Osteocyte (in vitro differentiated cells): ENCODE measurements around the gene LRIG1. TPM values are rescaled to one million over a fixed set of nuclear protein-coding genes. Genes with fewer than 3 reads are reported as not detected.

Source experiments
- DNase-seq: peaks from one replicate; pipeline ENCODE4 v3.0.0; 2021; ENCODE audit warnings: mixed read lengths; ENCODE audit not compliant: unreplicated experiment; ENCODE audit errors: extremely low spot score
- H3K27ac Mint-ChIP-seq: one replicate; pipeline ENCODE4 v1.8.0; 2021; ENCODE audit warnings: mild to moderate bottlenecking, mixed read lengths; ENCODE audit not compliant: unreplicated experiment
- H3K27me3 Mint-ChIP-seq: one replicate; pipeline ENCODE4 v1.8.0; 2021; ENCODE audit warnings: mixed read lengths; ENCODE audit not compliant: unreplicated experiment
- H3K36me3 Mint-ChIP-seq: one replicate; pipeline ENCODE4 v1.8.0; 2021; ENCODE audit warnings: mixed read lengths; ENCODE audit not compliant: unreplicated experiment
- H3K4me1 Mint-ChIP-seq: one replicate; pipeline ENCODE4 v1.8.0; 2021; ENCODE audit warnings: mixed read lengths; ENCODE audit not compliant: unreplicated experiment
- H3K4me3 Mint-ChIP-seq: one replicate; pipeline ENCODE4 v1.8.0; 2021; ENCODE audit warnings: mild to moderate bottlenecking, moderate library complexity, mixed read lengths; ENCODE audit not compliant: unreplicated experiment
- H3K9me3 Mint-ChIP-seq: one replicate; pipeline ENCODE4 v1.8.0; 2021; ENCODE audit warnings: mixed read lengths; ENCODE audit not compliant: unreplicated experiment
- total RNA-seq: library from RNA; stranded (reverse); gene quantifications from 2 replicates; pipeline ENCODE4 v1.2.1, GENCODE V29; 2021
- TF ChIP-seq, protein P1 (sequence below): fragments of 200-600 bp; sonication (generic); IDR thresholded peaks from 2 replicates; pipeline ENCODE4 v1.5.0; 2021; ENCODE audit warnings: antibody characterized with exemption, mild to moderate bottlenecking, moderate library complexity

LRIG1 gene
- total RNA-seq, 1 donor from 2014 or later: 60.8 TPM

- Mint-ChIP-seq H3K27me3 (no peaks in the 10 kb centered on the region), H3K27ac (no peak overlapping the region), H3K36me3 (peaks cover 67% of the 10 kb centered on the region), H3K4me1 (peaks cover 21% of the 10 kb centered on the region), H3K9me3 (no peaks in the 10 kb centered on the region), H3K4me3 (no peak overlapping the region)
- TF ChIP-seq, protein P1, sequence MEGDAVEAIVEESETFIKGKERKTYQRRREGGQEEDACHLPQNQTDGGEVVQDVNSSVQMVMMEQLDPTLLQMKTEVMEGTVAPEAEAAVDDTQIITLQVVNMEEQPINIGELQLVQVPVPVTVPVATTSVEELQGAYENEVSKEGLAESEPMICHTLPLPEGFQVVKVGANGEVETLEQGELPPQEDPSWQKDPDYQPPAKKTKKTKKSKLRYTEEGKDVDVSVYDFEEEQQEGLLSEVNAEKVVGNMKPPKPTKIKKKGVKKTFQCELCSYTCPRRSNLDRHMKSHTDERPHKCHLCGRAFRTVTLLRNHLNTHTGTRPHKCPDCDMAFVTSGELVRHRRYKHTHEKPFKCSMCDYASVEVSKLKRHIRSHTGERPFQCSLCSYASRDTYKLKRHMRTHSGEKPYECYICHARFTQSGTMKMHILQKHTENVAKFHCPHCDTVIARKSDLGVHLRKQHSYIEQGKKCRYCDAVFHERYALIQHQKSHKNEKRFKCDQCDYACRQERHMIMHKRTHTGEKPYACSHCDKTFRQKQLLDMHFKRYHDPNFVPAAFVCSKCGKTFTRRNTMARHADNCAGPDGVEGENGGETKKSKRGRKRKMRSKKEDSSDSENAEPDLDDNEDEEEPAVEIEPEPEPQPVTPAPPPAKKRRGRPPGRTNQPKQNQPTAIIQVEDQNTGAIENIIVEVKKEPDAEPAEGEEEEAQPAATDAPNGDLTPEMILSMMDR: no peak
- no peak for DNase-seq
Observed at GRCh38 chr3:66379565-66379964, 121.3 kb downstream of the LRIG1 start.

DNA sequence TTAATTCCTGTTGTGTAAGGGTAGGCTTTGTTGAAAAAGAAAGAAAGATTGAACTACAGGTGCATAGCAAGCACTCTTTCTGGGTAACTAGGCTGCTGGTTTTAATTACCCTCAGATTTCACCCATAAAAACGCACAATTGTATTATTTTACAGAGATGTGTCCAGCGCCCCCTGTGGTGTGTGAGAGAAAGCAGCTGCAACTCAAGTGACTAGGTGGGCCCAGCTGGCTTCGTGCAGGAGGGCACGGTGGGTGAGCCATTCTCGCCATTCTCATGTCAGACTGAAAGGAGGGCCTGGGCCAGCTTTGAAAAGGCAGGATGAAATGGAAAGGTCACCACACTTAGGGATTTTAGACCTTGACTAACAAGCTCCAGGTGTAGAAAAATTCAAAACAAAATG lies 122.6 kb downstream of the LRIG1 start:
- Mint-ChIP-seq H3K27ac (no peak overlapping the region), H3K36me3 (peaks cover 57% of the 10 kb centered on the region), H3K4me3 (no peak overlapping the region)

DNA sequence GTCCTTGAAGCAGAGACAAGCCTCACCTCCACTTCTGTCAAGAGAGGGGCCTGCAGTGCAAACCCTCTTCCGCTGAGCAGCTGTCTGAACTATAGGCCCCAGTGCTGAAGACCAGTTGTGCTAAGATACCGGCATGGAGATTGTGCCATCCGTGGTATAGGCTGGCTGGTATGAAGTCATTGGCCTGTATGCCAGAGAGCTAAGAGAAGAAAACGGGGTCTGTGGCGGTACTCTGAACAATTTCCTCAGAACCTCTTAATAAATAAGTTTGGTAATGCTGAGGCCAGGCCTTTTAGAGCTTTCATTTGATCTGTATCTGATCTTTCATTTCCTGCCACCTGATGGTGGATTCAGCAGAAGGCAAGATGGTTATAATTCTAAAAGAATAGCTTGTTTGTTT lies 123.0 kb downstream of the LRIG1 start:
- Mint-ChIP-seq H3K9me3 (no peaks in the 10 kb centered on the region), H3K4me3 (no peak overlapping the region), H3K27me3 (no peaks in the 10 kb centered on the region), H3K4me1 (peaks cover 21% of the 10 kb centered on the region), H3K27ac (no peak overlapping the region), H3K36me3 (peaks cover 57% of the 10 kb centered on the region)
- no peak for DNase-seq
- TF ChIP-seq, protein P1: no peak

More for the DNA sequence above, 122.6 kb downstream of the LRIG1 start:
- Mint-ChIP-seq H3K9me3 (no peaks in the 10 kb centered on the region), H3K4me1 (peaks cover 21% of the 10 kb centered on the region), H3K27me3 (no peaks in the 10 kb centered on the region)
- TF ChIP-seq, protein P1: peak; percentile 58
- DNase-seq: no peak

GRCh38 chr3:66376568-66376967 lies 124.3 kb downstream of the LRIG1 start:
- H3K27me3 Mint-ChIP-seq: no peaks in the 10 kb centered on the region
- no peak overlapping the region for H3K4me3 Mint-ChIP-seq
- H3K27ac Mint-ChIP-seq: no peak overlapping the region
- TF ChIP-seq, protein P1: no peak
- H3K4me1 Mint-ChIP-seq: peaks cover 21% of the 10 kb centered on the region
- H3K9me3 Mint-ChIP-seq: no peaks in the 10 kb centered on the region
- DNase-seq: no peak
- H3K36me3 Mint-ChIP-seq: peaks cover 54% of the 10 kb centered on the region

GRCh38 chr3:66372681-66373350 lies 128.0 kb downstream of the LRIG1 start:
- Mint-ChIP-seq H3K36me3 (peaks cover 27% of the 10 kb centered on the region), H3K27ac (no peak overlapping the region), H3K4me3 (no peak overlapping the region), H3K4me1 (peaks cover 17% of the 10 kb centered on the region), H3K9me3 (no peaks in the 10 kb centered on the region), H3K27me3 (no peaks in the 10 kb centered on the region)
- TF ChIP-seq, protein P1: peak; percentile 44
- DNase-seq: no peak
